K562 (cell line): Measurements from ENCODE around the gene RPS2. TPM values are rescaled to one million over a fixed set of nuclear protein-coding genes. Genes with fewer than 3 reads are reported as not detected.

ENCODE experiments used
- CREM ChIP-seq: IDR thresholded peaks from 2 replicates; pipeline ENCODE4 v1.6.1; 2014; ENCODE audit warnings: antibody characterized with exemption, low read depth
- EGR1 ChIP-seq: fragments of 450-650 bp; conservative IDR thresholded peaks from 2 replicates; pipeline ENCODE4 v1.6.1; 2017; ENCODE audit warnings: mild to moderate bottlenecking
- ELF1 ChIP-seq: fragments of 200-800 bp; sonication (Bioruptor generic); IDR thresholded peaks from 2 replicates; pipeline ENCODE4 v1.6.1; 2016; ENCODE audit warnings: missing genetic modification characterization, missing compliant biosample characterization
- HNRNPLL ChIP-seq: fragments of 200-400 bp; formaldehyde crosslinking; IDR thresholded peaks from 2 replicates; pipeline ENCODE4 v1.6.1; 2017; ENCODE audit warnings: low read length, low read depth, mild to moderate bottlenecking; ENCODE audit not compliant: poor library complexity, severe bottlenecking
- LCOR ChIP-seq: sonication (generic); formaldehyde crosslinking; IDR thresholded peaks from 2 replicates; pipeline ENCODE4 v1.8.0; 2022; ENCODE audit warnings: mild to moderate bottlenecking, missing genetic modification reagents
- MXI1 ChIP-seq: IDR thresholded peaks from 2 replicates; pipeline ENCODE4 v1.6.1; 2011; ENCODE audit warnings: low read depth, mild to moderate bottlenecking, improper control_type of control experiment, low read length
- NR2C2 ChIP-seq, 2 experiments: fragments of 200-800 bp in 1 of 2; sonication (Bioruptor generic) in 1 of 2; sonication (generic) in 1 of 2; formaldehyde crosslinking in 1 of 2; IDR thresholded peaks; 2 replicates each; pipeline versions ENCODE4 v1.6.1 to v1.8.0; 2016 to 2022; ENCODE audit warnings: mild to moderate bottlenecking in 1 of 2, missing compliant biosample characterization in 1 of 2, missing genetic modification characterization in 1 of 2, missing genetic modification reagents in 1 of 2
- SAFB ChIP-seq: fragments of 200-400 bp; formaldehyde crosslinking; IDR thresholded peaks from 2 replicates; pipeline ENCODE4 v1.6.1; 2017; ENCODE audit warnings: low read depth, low read length, borderline replicate concordance
- polyA plus RNA-seq, 8 experiments: library from polyadenylated mRNA; depleted of rRNA in 4 of 8; stranded (reverse) in 5 of 8; unstranded in 3 of 8; fragments of >200 nt; fragmentation: Nextera tagmentation in 2 of 8; fragmentation: Illumina TruSeq in 1 of 8; extraction: Ambion mirVana in 2 of 8; extraction: Trizol in 1 of 8; gene quantifications; 2 replicates each; pipeline versions ENCODE4 v1.2.1 to v1.2.3, GENCODE V29; 2011 to 2014; ENCODE audit warnings: inconsistent platforms in 1 of 8, missing spikeins in 1 of 8
- total RNA-seq, 7 experiments: library from RNA; depleted of rRNA in 6 of 7; stranded (reverse); fragments of >200 nt in 6 of 7; fragmentation: Illumina TruSeq in 2 of 7; extraction: Trizol in 2 of 7; gene quantifications; 2 replicates each; pipeline versions ENCODE4 v1.2.1 to v1.2.3, GENCODE V29; 2011 to 2021; ENCODE audit warnings: low replicate concordance in 1 of 7
- TF ChIP-seq, protein P1 (sequence below): sonication (generic); formaldehyde crosslinking; IDR thresholded peaks from 2 replicates; pipeline ENCODE4 v1.8.0; 2022; ENCODE audit warnings: mild to moderate bottlenecking, low read depth, missing genetic modification reagents
- TF ChIP-seq, protein P2 (sequence below), 2 experiments: fragments of 250-450 bp in 1 of 2; fragments of 450-650 bp in 1 of 2; sonication (Bioruptor Pico) in 1 of 2; IDR thresholded peaks; 2 replicates each; pipeline versions ENCODE4 v1.6.1 to v1.8.0; 2016 to 2021; ENCODE audit warnings: mild to moderate bottlenecking in 2 of 2, moderate library complexity in 2 of 2, missing compliant biosample characterization in 1 of 2, missing genetic modification characterization in 1 of 2
- TF ChIP-seq, protein P3 (sequence below): sonication (generic); formaldehyde crosslinking; IDR thresholded peaks from 2 replicates; pipeline ENCODE4 v1.8.0; 2022; ENCODE audit warnings: mild to moderate bottlenecking, missing genetic modification reagents
- TF ChIP-seq, protein P4 (sequence below): sonication (generic); formaldehyde crosslinking; IDR thresholded peaks from 2 replicates; pipeline ENCODE4 v1.8.1; 2023; ENCODE audit warnings: mild to moderate bottlenecking, missing genetic modification reagents, moderate library complexity
- TF ChIP-seq, protein P5 (sequence below): sonication (generic); formaldehyde crosslinking; IDR thresholded peaks from 2 replicates; pipeline ENCODE4 v1.8.1; 2023; ENCODE audit warnings: mild to moderate bottlenecking, missing genetic modification reagents
- TF ChIP-seq, protein P6 (sequence below): sonication (generic); formaldehyde crosslinking; IDR thresholded peaks from 2 replicates; pipeline ENCODE4 v1.4.0; 2020; ENCODE audit warnings: mild to moderate bottlenecking, missing genetic modification reagents
- TF ChIP-seq, protein P7 (sequence below): fragments of 450-650 bp; formaldehyde crosslinking; IDR thresholded peaks from 2 replicates; pipeline ENCODE4 v1.4.0; 2020; ENCODE audit warnings: mild to moderate bottlenecking, moderate library complexity

RPS2 gene
- total and polyA plus RNA-seq, 9 of the 15 experiments (the other 6 are each of a cell fraction or from before 2014, with no cell fraction given), result 834 to 4,794 (median 3,793) TPM

DNA sequence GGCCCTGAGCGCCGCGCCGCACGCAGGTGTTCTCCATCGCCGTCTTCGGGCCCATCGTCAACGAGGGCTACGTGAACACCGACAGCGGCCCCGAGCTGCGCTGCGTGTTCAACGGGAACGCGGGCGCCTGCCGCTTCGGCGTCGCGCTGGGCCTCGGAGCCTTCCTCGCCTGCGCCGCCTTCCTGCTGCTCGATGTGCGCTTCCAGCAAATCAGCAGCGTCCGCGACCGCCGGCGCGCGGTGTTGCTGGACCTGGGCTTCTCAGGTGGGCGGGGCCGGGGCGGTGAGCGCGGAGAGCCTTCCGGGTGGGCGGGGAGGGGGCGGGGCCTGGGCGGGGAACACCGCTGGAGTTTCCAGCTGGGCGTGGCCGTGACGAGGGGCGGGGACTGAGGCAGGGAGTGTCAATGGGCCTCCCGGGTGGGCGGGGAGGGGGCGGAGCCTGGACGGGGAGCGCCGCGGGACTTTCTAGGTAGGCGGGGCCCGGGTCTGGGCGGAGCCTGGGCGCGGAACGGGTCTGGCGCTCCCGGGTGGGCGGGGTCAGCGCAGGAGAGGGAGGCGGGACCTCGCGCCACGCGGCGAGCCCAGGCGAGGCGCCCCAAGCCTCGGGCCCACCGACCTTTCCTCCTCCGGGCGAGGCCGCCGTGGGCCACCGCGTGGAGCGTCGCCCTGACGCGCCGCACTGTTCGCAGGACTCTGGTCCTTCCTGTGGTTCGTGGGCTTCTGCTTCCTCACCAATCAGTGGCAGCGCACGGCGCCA is 27.5 kb upstream of the RPS2 start (continued):
- TF ChIP-seq, protein P1, sequence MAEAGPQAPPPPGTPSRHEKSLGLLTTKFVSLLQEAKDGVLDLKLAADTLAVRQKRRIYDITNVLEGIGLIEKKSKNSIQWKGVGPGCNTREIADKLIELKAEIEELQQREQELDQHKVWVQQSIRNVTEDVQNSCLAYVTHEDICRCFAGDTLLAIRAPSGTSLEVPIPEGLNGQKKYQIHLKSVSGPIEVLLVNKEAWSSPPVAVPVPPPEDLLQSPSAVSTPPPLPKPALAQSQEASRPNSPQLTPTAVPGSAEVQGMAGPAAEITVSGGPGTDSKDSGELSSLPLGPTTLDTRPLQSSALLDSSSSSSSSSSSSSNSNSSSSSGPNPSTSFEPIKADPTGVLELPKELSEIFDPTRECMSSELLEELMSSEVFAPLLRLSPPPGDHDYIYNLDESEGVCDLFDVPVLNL (CRISPR knock-in tag), result 0 out of 2 replicates have a peak, but pooled peaks have one; percentile 41
- TF ChIP-seq HNRNPLL, result peak; percentile 30
- TF ChIP-seq, protein P2, sequence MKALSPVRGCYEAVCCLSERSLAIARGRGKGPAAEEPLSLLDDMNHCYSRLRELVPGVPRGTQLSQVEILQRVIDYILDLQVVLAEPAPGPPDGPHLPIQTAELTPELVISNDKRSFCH (CRISPR knock-in tag; IDR thresholded peaks at IDR 0.05), result no peak
- TF ChIP-seq, protein P2 (tag; IDR thresholded peaks at IDR 0.05), result 0 out of 2 replicates have a peak, but pooled peaks have one; percentile 29
- TF ChIP-seq ELF1 (tag), result peak; percentile 80
- 0 out of 2 replicates have a peak, but pooled peaks have one; percentile 50 for TF ChIP-seq SAFB
- TF ChIP-seq, protein P3, sequence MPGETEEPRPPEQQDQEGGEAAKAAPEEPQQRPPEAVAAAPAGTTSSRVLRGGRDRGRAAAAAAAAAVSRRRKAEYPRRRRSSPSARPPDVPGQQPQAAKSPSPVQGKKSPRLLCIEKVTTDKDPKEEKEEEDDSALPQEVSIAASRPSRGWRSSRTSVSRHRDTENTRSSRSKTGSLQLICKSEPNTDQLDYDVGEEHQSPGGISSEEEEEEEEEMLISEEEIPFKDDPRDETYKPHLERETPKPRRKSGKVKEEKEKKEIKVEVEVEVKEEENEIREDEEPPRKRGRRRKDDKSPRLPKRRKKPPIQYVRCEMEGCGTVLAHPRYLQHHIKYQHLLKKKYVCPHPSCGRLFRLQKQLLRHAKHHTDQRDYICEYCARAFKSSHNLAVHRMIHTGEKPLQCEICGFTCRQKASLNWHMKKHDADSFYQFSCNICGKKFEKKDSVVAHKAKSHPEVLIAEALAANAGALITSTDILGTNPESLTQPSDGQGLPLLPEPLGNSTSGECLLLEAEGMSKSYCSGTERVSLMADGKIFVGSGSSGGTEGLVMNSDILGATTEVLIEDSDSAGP (CRISPR knock-in tag), result peak; percentile 55; the same call in 1 of the 2 replicates
- TF ChIP-seq LCOR (CRISPR knock-in tag), result 0 out of 2 replicates have a peak, but pooled peaks have one; percentile 48
- 0 out of 2 replicates have a peak, but pooled peaks have one; percentile 16 for TF ChIP-seq EGR1
- peak; percentile 83 for TF ChIP-seq NR2C2 (CRISPR knock-in tag; IDR thresholded peaks at IDR 0.05)
- TF ChIP-seq NR2C2 (tag; IDR thresholded peaks at IDR 0.05), result no peak; the same call in 1 of the 2 replicates
- TF ChIP-seq MXI1, result peak; percentile 42; the same call in 1 of the 2 replicates
- TF ChIP-seq CREM, result 0 out of 2 replicates have a peak, but pooled peaks have one; percentile 24
- TF ChIP-seq, protein P4, sequence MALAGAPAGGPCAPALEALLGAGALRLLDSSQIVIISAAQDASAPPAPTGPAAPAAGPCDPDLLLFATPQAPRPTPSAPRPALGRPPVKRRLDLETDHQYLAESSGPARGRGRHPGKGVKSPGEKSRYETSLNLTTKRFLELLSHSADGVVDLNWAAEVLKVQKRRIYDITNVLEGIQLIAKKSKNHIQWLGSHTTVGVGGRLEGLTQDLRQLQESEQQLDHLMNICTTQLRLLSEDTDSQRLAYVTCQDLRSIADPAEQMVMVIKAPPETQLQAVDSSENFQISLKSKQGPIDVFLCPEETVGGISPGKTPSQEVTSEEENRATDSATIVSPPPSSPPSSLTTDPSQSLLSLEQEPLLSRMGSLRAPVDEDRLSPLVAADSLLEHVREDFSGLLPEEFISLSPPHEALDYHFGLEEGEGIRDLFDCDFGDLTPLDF (CRISPR knock-in tag), result no peak
- TF ChIP-seq, protein P5, sequence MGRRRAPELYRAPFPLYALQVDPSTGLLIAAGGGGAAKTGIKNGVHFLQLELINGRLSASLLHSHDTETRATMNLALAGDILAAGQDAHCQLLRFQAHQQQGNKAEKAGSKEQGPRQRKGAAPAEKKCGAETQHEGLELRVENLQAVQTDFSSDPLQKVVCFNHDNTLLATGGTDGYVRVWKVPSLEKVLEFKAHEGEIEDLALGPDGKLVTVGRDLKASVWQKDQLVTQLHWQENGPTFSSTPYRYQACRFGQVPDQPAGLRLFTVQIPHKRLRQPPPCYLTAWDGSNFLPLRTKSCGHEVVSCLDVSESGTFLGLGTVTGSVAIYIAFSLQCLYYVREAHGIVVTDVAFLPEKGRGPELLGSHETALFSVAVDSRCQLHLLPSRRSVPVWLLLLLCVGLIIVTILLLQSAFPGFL (CRISPR knock-in tag), result no peak
- TF ChIP-seq, protein P6, sequence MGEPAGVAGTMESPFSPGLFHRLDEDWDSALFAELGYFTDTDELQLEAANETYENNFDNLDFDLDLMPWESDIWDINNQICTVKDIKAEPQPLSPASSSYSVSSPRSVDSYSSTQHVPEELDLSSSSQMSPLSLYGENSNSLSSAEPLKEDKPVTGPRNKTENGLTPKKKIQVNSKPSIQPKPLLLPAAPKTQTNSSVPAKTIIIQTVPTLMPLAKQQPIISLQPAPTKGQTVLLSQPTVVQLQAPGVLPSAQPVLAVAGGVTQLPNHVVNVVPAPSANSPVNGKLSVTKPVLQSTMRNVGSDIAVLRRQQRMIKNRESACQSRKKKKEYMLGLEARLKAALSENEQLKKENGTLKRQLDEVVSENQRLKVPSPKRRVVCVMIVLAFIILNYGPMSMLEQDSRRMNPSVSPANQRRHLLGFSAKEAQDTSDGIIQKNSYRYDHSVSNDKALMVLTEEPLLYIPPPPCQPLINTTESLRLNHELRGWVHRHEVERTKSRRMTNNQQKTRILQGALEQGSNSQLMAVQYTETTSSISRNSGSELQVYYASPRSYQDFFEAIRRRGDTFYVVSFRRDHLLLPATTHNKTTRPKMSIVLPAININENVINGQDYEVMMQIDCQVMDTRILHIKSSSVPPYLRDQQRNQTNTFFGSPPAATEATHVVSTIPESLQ (CRISPR knock-in tag), result peak; percentile 95; the same call in 1 of the 2 replicates
- TF ChIP-seq, protein P7, sequence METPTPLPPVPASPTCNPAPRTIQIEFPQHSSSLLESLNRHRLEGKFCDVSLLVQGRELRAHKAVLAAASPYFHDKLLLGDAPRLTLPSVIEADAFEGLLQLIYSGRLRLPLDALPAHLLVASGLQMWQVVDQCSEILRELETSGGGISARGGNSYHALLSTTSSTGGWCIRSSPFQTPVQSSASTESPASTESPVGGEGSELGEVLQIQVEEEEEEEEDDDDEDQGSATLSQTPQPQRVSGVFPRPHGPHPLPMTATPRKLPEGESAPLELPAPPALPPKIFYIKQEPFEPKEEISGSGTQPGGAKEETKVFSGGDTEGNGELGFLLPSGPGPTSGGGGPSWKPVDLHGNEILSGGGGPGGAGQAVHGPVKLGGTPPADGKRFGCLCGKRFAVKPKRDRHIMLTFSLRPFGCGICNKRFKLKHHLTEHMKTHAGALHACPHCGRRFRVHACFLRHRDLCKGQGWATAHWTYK (CRISPR knock-in tag), result peak; percentile 35; the same call in 1 of the 2 replicates
